HG03045 (cell line): ENCODE measurements around the gene SNX8.

Experiments
- ATAC-seq: cut with Tn5 transposase; IDR thresholded peaks from one replicate; pipeline ENCODE4 v1.9.1; 2021; ENCODE audit warnings: mild to moderate bottlenecking, moderate library complexity; ENCODE audit not compliant: unreplicated experiment

SNX8 gene

DNA sequence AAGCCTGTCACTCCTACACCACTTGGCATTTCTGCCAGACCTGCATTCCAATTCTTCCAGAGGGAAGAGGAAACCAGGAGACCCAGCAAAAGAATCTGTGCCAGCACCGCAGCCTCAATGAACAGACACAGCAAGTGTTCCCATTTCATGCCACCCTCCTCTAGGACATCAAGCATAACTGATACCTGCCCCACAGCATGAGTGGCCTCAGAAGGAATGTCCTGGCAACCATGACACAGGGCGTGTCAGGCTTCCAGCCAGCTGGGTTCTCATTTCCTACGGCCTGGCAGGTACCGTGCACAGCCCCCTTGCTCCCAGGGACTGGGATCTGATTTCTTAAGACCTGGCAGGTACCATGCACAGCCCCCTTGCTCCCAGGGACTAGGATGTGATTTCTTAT is 89.3 kb downstream of the SNX8 start:
- ATAC-seq = no peak

DNA sequence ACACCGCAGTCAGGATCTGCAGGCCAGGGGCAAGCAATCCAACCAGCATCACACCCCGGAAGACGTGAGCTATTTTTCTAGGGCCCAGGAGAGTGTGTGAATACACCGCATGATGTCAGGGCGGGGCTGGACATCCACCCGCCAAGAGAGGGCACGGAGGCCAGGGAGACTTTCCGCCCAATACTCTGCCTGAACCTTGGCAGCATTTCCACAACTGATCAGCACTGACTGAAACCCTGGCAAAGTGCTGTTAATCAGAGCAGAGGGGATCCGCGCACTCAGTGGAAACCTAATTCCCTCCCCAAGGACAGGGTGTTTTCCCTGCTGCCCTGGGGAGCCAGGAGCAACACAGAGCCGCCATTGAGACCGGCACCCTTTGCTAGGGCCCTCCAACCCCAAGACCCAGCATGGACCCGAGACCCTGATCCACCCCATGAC is 89.7 kb downstream of the SNX8 start:
- no peak for ATAC-seq

DNA sequence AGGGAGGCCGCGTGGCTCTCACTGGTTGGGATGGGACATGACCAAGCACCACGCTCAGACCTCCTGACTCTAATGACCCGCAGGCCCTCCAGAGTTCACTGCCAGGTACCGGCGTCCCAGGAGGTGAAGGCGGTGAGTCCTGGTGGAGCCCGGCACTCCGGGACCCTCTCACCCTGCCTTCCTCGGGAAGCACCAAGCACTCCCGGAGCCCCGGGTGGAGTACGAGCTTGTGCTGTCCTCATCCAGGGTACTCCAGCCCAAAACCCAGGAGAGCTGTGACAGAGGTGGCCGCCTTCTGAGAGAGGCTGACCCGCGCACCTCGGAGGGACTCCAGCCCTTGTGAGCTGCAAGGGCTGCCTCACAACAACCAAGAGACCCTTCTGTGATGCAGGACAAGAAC is 90.9 kb downstream of the SNX8 start:
- ATAC-seq = no peak

DNA sequence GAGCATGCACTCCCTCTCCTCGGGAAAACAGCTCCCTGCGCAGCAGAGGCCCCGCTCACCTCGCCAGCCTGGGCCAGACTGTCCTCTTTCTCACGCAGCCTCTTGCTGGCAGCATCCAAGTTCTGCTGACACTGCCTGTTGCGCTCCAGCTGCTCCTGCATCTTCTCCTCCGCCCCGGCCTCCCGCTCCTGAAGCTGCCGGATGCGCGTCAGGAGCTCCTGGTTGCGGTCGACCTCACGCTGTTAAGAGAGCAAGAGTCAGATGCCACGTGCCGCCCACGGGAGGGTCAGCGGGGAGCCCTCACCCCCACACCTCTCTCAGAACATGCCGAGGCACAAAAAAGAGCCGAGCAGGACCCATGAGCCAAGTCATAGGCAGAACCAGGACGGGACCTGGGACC is 91.7 kb downstream of the SNX8 start:
- no peak for ATAC-seq

DNA sequence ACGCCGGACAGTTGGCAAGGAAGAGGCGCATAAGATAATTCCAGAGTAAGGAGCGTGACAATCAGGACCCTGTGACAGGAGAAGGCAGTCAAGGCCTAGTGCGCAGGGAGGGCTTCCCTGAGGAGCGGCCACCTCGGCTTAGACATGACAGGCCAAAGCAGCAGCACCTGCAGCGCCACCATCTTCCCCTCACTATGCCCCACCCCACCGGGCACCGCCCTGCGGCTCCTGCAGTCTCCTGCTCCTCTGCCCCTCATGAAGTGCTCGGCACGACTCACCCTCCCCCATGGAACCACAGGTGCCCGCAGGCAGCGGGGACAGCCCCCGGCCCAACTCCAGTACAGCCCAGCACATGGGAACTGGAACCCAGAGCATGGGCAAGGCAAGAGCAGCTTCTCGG is 93.3 kb downstream of the SNX8 start:
- no peak for ATAC-seq

DNA sequence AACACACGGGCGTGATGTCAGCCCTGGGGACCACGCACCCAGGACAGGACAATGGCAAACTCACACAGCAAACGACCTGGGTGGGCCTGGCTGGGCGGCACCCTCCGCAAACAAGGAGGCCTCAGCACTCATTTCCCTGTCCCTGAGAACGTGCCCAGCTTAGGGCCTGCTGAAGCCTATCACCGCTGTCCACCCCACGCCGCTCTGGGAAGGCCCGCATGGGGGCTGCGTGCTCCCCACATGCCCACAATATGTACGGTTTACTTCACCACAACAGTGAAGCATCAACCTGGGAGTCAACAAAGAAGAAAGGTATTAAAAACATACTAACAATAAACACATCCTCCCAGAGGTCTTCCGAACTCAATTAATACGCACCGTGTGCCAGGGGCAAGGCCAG is 93.7 kb downstream of the SNX8 start:
- ATAC-seq = no peak

DNA sequence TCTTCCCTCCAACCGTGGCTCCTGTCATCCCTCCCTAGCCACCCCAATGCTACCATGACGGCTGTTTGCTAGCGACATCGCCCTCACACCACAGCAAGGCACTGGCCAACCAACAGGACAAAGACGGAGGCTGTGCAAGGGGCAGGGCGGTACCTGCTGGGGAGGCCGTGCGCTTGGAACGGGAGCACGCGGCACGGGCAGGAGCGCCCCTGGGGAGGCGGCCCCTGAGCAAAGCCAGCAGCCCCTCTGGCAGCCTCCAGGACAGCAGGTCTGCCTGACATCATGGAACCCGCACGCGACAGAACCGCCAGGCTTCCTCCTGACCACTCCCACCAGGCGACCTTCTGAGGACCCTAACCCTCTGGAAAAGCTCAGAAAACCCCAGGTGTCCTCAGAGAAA is 94.2 kb downstream of the SNX8 start:
- no peak for ATAC-seq

DNA sequence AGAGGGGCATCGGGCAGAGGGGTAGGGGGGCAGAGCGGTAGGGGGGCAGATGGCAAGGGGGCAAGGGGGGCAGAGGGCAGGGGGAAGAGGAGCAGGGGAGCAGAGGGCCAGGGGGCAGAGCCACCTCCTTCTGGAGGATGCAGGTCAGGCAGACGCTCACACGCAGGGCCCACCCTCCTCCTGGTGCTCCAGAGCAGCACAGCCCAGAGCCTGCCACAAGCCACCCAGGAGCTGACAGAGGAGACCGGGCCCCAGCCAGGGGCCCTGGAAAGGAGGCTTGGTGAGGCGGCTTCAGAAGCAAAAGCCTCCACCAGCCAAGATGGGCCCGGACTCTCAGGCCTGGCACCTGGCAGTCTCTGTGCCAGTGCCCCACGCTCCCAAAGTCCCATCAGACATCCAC is 94.6 kb downstream of the SNX8 start:
- ATAC-seq = no peak

DNA sequence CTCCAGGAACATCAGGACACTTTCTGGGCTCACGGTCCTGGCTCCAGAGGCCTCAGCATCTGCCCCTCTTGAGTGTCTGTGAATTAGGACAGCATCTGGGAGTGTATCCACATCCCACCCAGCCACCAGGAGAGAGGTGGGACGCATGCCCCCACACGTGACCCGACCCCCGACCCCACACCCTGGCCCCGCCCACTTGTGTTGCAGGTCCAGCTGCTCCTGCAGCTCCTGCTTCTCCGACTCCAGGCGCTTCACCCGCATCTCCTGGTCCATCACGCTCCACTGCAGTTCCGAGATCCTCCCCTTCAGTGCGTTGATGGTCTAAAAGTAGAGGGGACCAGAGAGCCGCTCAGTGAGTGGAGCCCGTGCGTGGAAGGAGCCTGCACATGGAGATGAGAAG is 95.1 kb downstream of the SNX8 start:
- no peak for ATAC-seq

DNA sequence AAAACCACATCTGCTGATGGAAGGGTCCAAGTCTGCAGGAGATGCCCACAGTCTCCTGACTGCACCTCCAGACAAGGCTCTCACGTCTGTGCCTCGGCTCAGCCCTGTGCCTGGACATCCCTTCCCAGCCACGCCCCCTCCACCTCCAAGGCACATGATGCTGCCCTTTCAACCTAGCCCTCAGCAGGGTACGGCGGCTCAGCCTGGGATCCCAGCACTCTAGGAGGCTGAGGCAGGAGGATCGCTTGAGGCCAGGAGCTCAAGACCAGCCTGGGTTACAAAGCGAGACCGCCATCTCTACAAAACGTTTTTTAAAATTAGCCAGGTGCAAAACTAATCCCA is 95.8 kb downstream of the SNX8 start:
- no peak for ATAC-seq

DNA sequence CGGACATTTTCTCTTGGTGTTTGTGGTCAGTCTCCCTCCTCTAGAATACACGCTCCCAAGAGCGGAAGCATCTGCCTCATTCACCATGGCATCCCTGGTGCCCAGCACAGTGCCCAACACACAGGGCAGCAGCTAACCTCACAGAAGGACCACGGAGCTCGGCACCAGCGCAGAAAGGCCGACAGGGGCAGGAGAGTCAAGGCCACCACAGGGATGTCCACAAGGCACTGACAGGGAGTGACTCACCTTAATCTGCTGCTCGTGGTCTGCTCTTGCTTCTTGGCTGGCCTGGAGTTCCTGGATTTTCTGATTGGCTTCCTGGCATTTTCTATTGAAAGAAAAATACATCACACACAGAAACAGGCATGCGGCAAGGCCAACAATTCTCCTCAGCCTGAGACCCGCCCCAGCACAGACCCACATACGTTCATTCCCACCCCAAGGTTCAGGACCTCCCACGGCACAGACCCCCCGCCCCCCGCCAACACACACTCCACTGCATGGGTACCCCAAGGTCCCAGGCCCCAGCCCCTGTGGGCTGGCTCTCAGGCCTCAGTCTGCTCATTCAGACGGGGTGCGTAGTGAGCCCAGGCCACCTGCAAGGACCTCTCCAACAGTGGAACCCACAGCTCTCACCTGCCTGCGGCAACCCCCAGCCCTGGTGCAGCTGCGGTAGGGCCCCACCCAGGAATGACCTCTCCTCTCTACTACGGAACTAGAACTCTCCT is 96.4 kb downstream of the SNX8 start:
- no peak for ATAC-seq

DNA sequence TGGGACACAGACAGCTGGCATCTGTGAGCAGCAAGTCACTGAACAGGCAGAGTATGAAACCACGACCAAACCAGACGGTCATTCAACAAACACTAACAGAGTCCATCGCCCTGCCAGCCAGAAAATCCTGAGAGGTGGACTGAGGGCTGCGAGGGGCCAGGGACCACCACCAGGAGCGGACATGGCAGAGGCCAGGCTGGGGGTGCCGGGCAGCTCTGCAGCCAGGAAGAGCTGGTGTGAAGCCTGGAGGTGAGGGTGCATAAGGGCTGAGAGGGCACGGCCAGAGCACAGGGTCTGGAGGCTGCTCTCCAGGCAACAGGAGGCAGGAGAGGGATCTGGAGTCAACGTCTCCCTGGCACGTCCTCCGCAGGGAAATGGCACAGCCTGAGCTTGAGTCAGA is 97.0 kb downstream of the SNX8 start:
- ATAC-seq = no peak

DNA sequence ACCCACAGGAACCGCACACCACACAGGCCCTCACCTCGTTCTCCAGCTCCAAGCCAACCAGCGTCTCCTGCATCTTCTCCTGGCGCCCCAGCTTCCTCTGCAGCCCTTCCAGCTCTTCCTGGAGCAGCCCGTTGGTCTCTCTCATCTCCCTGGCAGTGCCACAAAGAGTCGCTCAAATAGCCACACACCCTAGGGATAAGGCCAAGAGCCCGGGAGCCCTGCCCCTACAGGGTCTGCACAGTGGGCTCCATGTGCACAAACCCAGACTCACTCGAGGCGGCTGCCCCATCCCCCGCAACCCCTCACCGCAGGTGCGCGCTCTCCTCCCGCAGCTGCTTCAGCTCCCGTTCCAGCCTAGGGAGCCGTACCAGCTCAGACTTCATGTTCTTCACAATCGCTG is 98.4 kb downstream of the SNX8 start:
- no peak for ATAC-seq

DNA sequence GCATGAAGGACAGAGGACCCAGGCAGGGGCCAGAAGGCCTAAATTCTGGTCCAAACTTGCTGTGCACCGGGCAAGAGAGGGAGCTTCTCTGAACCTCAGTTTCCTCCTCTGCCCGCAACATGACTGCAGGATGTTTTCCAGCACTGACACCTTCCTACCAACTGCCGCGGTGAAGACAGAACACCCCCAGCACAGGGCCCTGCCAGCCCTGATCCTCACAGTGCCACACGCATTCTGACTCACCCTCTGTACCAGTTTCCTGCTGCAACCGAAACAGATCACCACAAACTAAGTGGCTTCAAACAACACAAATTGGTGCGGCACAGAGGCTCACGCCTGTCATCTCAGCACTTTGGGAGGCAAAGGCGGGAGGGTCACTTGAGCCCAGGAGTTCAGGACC is 99.6 kb downstream of the SNX8 start:
- no peak for ATAC-seq

DNA sequence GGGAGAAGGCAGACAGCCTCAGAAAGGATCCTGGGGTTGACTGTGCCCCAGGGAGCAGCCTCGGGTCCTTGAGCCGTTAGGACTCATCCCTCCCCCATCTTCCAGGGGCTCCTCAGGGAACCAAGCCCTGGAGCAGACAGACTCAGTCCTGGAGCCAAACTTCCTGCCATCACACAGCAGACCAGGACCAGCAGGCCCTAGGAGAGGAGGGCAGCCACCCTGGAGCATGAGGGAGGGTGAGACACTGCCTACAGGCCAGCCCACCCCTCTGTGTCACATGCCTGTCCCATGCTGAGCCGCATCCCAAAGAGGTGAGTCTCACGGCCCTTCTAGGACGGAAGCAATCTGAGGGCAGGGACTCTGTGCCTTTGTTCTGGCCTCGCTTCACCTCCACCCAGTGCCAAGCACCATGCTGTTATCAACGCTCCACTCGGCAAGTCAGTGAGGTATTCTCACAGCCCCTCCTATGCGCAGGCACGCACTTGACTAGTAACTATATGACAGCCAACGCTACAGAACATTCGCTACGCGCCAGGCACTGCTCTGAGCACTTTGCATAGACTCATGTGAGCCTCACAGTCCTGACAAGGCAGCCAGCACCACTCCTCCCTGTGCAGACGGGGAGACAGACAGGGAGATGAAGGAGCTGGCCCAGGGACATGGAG is 100.6 kb downstream of the SNX8 start:
- no peak for ATAC-seq

DNA sequence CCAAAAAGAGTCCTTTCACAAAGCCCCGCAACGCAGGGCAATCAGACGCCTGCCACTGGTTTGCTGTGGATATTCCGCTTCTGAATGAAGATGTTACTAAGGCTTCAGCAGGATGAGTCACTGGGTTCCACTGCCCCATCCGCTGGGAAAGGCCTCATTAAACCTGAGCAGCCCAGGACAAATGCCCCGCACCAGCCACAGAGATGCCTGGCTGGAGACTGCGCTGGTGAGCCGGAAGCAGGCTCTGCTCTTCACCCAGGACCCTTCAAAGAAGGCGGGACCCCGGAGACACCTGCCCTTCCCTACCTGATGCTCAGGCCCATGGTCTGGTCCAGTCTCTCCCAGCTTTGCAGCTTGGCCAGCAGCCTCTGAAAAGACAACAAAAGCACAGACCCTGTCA is 101.3 kb downstream of the SNX8 start:
- no peak for ATAC-seq

DNA sequence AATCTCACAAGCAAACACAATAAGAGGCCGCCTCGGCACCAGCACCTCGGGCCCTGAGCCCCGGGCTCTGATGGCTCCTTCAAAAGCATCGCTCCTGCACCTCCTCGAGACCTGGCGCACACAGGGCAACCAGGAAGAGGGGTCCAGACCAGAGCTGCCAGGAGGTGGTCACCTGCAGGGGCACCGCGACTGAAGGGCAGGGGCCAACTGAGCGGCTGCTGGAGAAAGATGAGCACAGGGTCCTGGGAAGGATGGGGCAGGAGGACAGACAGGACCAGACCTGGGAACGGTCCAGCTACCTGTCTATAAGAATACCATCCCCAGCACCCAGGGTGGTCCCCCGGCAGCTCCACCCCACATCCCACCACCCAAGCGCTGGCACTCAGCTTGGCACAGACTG is 102.3 kb downstream of the SNX8 start:
- ATAC-seq = no peak

DNA sequence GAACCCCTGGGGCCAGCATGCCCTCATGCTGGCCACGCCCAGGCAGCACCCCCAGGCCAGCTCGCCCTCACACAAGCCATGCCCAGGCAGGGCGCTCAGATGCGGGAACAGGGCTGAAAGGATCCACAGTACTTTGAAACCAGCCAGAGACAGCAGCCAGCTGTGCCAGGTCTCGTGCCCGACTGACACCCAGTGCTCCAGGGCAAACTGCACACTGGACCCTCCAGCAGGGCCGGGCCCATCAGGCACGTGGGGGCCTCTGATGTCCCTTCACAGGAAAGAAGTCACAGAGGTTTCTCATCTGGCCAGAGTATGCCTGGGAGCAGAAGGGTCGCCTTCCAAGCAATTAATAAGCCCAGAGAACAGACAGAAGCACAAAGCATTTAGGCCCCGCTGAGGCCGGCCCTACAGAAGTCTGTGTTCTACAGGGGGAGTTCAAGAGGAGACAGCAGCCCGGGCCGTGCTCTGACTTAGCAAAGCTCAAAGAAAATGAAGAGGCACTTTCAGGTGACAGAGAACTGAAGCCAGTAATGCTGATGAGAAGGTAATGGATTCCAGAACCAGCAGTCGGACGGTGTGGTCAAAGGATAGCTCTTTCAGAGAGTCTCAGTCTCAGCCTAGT is 102.9 kb downstream of the SNX8 start:
- ATAC-seq = no peak

DNA sequence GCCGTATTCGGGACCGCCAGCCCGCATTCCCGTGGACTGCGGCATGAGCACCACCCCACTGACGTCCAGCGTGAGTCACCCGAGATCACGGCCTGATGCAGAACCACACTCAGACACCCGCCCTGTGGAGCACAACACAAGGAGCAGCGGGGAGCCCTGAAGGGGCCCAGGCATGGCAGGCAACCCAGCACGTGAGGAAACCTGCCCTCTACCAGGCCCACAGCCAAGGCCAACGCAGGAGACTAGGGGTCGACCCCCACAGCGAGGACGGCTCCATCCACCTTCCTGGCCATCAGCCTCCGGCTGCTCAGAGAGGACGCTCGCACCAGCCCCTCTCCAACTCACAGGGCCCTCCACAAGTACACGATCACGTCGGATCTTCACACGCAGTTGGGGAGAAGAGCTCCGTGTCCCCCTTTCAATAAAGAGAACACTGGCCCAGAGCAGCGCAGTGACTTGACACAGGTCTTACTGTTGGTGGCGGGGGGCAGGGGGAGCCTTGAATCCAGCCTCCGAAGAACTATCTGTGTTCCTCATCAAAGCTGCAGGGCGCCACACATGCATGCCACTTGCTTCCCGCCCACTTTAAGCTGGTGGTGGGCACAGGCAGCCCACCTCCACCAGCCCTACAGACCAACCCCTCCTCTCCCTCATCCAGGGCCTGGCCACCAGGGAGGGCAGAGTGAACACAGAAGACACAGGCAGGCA is 103.5 kb downstream of the SNX8 start:
- no peak for ATAC-seq

DNA sequence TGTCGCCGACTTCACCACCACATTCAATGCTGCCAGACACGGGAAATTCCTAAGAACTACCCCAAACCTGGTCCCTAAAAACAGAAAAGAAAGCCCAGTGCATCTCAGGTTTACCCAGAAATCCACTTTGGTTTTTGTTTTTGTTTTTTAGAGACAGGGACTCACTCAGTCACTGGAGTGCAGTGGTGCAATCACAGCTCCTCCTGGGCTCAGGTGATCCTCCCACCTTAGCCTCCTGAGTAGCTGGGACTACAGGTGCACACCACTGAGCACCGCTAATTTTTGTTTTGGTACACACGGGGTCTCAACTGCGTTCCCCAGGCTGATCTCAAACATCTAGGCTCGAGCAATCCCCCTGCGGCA is 104.3 kb downstream of the SNX8 start:
- ATAC-seq = no peak

DNA sequence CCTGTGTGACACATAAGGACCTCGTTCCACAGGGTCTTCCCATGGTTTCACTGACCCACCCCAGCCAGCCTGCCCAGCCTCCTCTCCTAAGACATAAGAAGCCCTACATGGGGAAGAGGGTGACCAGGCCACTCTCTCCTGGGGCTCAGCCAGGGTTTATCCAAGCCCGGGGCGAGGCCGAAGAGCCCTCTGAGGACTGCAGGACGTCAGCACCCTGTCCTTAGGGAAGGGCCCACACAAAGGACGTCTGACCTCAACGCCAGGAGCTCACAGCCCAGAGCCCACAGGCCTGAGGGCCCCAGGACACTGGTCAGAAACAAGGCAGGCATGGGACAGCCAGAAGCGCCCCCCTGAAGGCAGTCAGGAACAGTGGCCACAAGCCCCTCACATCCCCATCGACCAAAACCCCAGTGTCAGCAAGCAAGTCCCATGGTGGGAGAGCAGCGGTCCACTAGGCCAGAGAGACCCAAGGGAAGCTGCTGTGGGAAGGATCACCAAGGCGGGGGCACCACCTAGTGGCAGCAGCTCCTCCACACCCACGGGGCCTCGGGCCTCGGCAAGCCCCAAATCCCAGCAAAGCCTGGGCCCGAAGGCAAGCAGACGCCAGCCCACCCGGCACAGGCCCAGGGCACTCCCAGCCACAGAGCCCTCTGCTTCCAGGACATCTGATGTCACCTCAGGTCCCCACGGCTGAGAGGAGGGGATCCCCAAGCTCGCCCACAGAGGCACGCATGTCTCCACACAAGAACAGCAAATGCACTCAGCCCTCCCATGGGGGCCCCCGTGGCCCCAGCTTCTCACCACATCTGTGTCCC is 104.9 kb downstream of the SNX8 start:
- ATAC-seq = peak; percentile 61
